HEK293T (cell line): ENCODE results near the gene LINGO1.

Experiments used
- CTCF ChIA-PET: fragments of 350-600 bp; formaldehyde crosslinking; extraction: SDS; loops from one replicate; lab custom pipeline; 2021; ENCODE audit warnings: antibody characterized with exemption, inconsistent platforms; lab: Yijun Ruan, JAX
- POLR2A ChIA-PET: fragments of 350-600 bp; formaldehyde crosslinking; extraction: SDS; loops from one replicate; lab custom pipeline; 2020; ENCODE audit warnings: antibody characterized with exemption, inconsistent platforms; lab: Yijun Ruan, JAX
- DNase-seq: peaks from one replicate; pipeline ENCODE4 v3.0.0; 2012; ENCODE audit warnings: mixed read lengths; ENCODE audit errors: extremely low spot score
- ARNT ChIP-seq: fragments of 450-650 bp; IDR thresholded peaks from 2 replicates; pipeline ENCODE4 v1.6.1; 2017; ENCODE audit warnings: mild to moderate bottlenecking
- BHLHE40 ChIP-seq: fragments of 450-650 bp; IDR thresholded peaks from 2 replicates; pipeline ENCODE4 v1.6.1; 2016; ENCODE audit warnings: mild to moderate bottlenecking, moderate library complexity, borderline replicate concordance
- CTBP1 ChIP-seq: fragments of 450-650 bp; IDR thresholded peaks from 2 replicates; pipeline ENCODE4 v1.6.1; 2016; ENCODE audit warnings: borderline replicate concordance
- ELF4 ChIP-seq: fragments of 450-650 bp; IDR thresholded peaks from 2 replicates; pipeline ENCODE4 v1.6.1; 2017; ENCODE audit warnings: antibody characterized with exemption
- FOXA1 ChIP-seq: fragments of 450-650 bp; IDR thresholded peaks from 2 replicates; pipeline ENCODE4 v1.6.1; 2016; ENCODE audit warnings: mild to moderate bottlenecking
- FOXK2 ChIP-seq: fragments of 450-650 bp; IDR thresholded peaks from 2 replicates; pipeline ENCODE4 v1.6.1; 2016; ENCODE audit warnings: mild to moderate bottlenecking
- FOXM1 ChIP-seq: fragments of 450-650 bp; IDR thresholded peaks from 2 replicates; pipeline ENCODE4 v1.6.1; 2017; ENCODE audit warnings: mild to moderate bottlenecking, borderline replicate concordance
- HDGF ChIP-seq: fragments of 450-650 bp; IDR thresholded peaks from 2 replicates; pipeline ENCODE4 v1.6.1; 2017; ENCODE audit warnings: antibody characterized with exemption, borderline replicate concordance
- L3MBTL2 ChIP-seq: fragments of 450-650 bp; conservative IDR thresholded peaks from 2 replicates; pipeline ENCODE4 v1.6.1; 2016; ENCODE audit warnings: mild to moderate bottlenecking
- LEF1 ChIP-seq: fragments of 450-650 bp; IDR thresholded peaks from 2 replicates; pipeline ENCODE4 v1.6.1; 2017; ENCODE audit warnings: mild to moderate bottlenecking, borderline replicate concordance
- NFRKB ChIP-seq: fragments of 450-650 bp; IDR thresholded peaks from 2 replicates; pipeline ENCODE4 v1.6.1; 2016; ENCODE audit warnings: mild to moderate bottlenecking, moderate library complexity
- PKNOX1 ChIP-seq: fragments of 450-650 bp; IDR thresholded peaks from 2 replicates; pipeline ENCODE4 v1.6.1; 2016
- SP1 ChIP-seq: fragments of 450-650 bp; IDR thresholded peaks from 2 replicates; pipeline ENCODE4 v1.6.1; 2017
- SUZ12 ChIP-seq: fragments of 450-650 bp; IDR thresholded peaks from 2 replicates; pipeline ENCODE4 v1.6.1; 2016; ENCODE audit warnings: mild to moderate bottlenecking
- TARDBP ChIP-seq: fragments of 450-650 bp; IDR thresholded peaks from 2 replicates; pipeline ENCODE4 v1.6.1; 2016
- ZNF384 ChIP-seq: fragments of 450-650 bp; IDR thresholded peaks from 2 replicates; pipeline ENCODE4 v1.6.1; 2016

Gene LINGO1

GRCh38 chr15:77628010-77628409, 4.7 kb downstream of the LINGO1 start:
- POLR2A ChIA-PET = no interaction called here
- no peak for DNase-seq
- CTCF ChIA-PET = interaction anchor here (0.6 to 1.9 kb wide), 2 partner anchors 11 to 1974 kb away, joined by 4 to 13 read pairs; no protein-coding TSS in a partner anchor
- TF ChIP-seq HDGF (no peak), BHLHE40 (no peak), TARDBP (no peak), SP1 (no peak), L3MBTL2 (no peak), FOXA1 (no peak), ARNT (no peak), ZNF384 (no peak), CTBP1 (no peak), LEF1 (no peak), NFRKB (no peak), PKNOX1 (no peak), FOXK2 (no peak), SUZ12 (no peak)

GRCh38 chr15:77627581-77627980, 5.1 kb downstream of the LINGO1 start:
- POLR2A ChIA-PET = no interaction called here
- no peak for DNase-seq
- TF ChIP-seq ELF4 (no peak), ZNF384 (no peak), BHLHE40 (no peak), ARNT (no peak), PKNOX1 (no peak), HDGF (no peak), FOXA1 (no peak), SUZ12 (no peak), FOXM1 (no peak)
- CTCF ChIA-PET = interaction anchor here (0.6 to 1.9 kb wide), 3 partner anchors 10 to 1973 kb away, joined by 4 to 13 read pairs (median 13); no protein-coding TSS in a partner anchor

GRCh38 chr15:77627067-77627466, 5.6 kb downstream of the LINGO1 start:
- TF ChIP-seq FOXK2 (no peak), ELF4 (no peak), PKNOX1 (no peak), FOXM1 (no peak), HDGF (no peak), TARDBP (no peak), SUZ12 (no peak), SP1 (no peak), ZNF384 (no peak)
- ChIA-PET POLR2A (no interaction called here), CTCF (interaction anchor here (0.8 to 1.7 kb wide), 2 partner anchors 10 to 18 kb away, joined by 3 to 13 read pairs; no protein-coding TSS in a partner anchor)
- no peak for DNase-seq

GRCh38 chr15:77626002-77626401, 6.7 kb downstream of the LINGO1 start:
- no peak for DNase-seq
- POLR2A ChIA-PET = no interaction called here
- CTCF ChIA-PET = interaction anchor here (0.7 to 1.7 kb wide), 2 partner anchors 9 to 14 kb away, joined by 3 to 13 read pairs; no protein-coding TSS in a partner anchor
- TF ChIP-seq FOXM1 = no peak
- TF ChIP-seq LEF1 = no peak
- no peak for TF ChIP-seq SUZ12
- no peak for TF ChIP-seq FOXA1
- TF ChIP-seq HDGF = no peak
- TF ChIP-seq NFRKB = no peak
- no peak for TF ChIP-seq SP1
- no peak for TF ChIP-seq ELF4
- TF ChIP-seq TARDBP = no peak
- TF ChIP-seq ARNT = no peak
- TF ChIP-seq L3MBTL2 = no peak
- TF ChIP-seq ZNF384 = no peak
- TF ChIP-seq PKNOX1 = no peak
- no peak for TF ChIP-seq CTBP1
- TF ChIP-seq FOXK2 = no peak
- TF ChIP-seq BHLHE40 = no peak

GRCh38 chr15:77625376-77625775, 7.3 kb downstream of the LINGO1 start:
- POLR2A ChIA-PET = no interaction called here

More at GRCh38 chr15:77625376-77625775, 7.3 kb downstream of the LINGO1 start:
- CTCF ChIA-PET = interaction anchor here (0.7 to 1.3 kb wide), 2 partner anchors 8 to 13 kb away, joined by 3 to 11 read pairs; no protein-coding TSS in a partner anchor
- TF ChIP-seq SP1 (no peak), NFRKB (no peak), ARNT (no peak), HDGF (no peak), BHLHE40 (no peak), FOXM1 (no peak), L3MBTL2 (no peak), PKNOX1 (no peak), FOXA1 (no peak), CTBP1 (no peak), SUZ12 (no peak), ELF4 (no peak), ZNF384 (no peak), TARDBP (no peak), FOXK2 (no peak), LEF1 (no peak)
- DNase-seq = no peak
